ENCODE data around the gene ZNF837. TPM values are rescaled to one million over a fixed set of nuclear protein-coding genes. Genes with fewer than 3 reads are reported as not detected.

ZNF837 gene
- total and polyA plus RNA-seq, 2 of the 4 experiments (the other 2 are of a cell fraction) = 0.54 to 1.2 TPM

GRCh38 chr19:58356766-58357480, 23.9 kb downstream of the ZNF837 start:
- Histone ChIP-seq H3K14ac (replicated peaks; ENCODE audit: low read depth, low read length) (no peak overlapping the region), H3K27me3 (ENCODE audit: control insufficient read depth, insufficient read depth, low read length) (peaks cover 10% of the 10 kb centered on the region), H4K5ac (ENCODE audit: low read depth, low read length) (no peak overlapping the region), H3K23ac (ENCODE audit: low read depth, low read length) (no peak overlapping the region), H3K4ac (ENCODE audit: low read depth, low read length) (no peak overlapping the region), H3K4me2 (ENCODE audit: low read depth, low read length) (peak overlapping the region; percentile 86), H4K91ac (ENCODE audit: insufficient read depth, low read depth, low read length) (no peak overlapping the region), H3K4me1 (ENCODE audit: control insufficient read depth, insufficient read depth, low read length) (peaks cover 10% of the 10 kb centered on the region), H3K27ac (ENCODE audit: insufficient read depth, low read length) (no peak overlapping the region), H2BK5ac (ENCODE audit: low read depth, low read length, poor library complexity, severe bottlenecking) (no peak overlapping the region), H3K4me3 (ENCODE audit: insufficient read depth, low read depth, low read length) (peak overlapping the region; percentile 23; the same call in 1 of the 2 replicates), H3K9me1 (ENCODE audit: insufficient read depth, low read length) (peaks cover 7% of the 10 kb centered on the region), H2BK20ac (ENCODE audit: low read depth, low read length) (no peak overlapping the region), H2AK9ac (replicated peaks; ENCODE audit: low read depth, low read length, poor library complexity) (peak overlapping the region; percentile 3), H2BK120ac (ENCODE audit: low read depth, low read length) (no peak overlapping the region), H4K8ac (ENCODE audit: low read depth in 2 of 2, low read length in 2 of 2) (no peak overlapping the region), H3K9me3 (ENCODE audit: control insufficient read depth, insufficient read depth, low read length) (no peaks in the 10 kb centered on the region), H4K20me1 (ENCODE audit: insufficient read depth, low read length) (peaks cover 8% of the 10 kb centered on the region; the same call in 1 of the 2 replicates), H3K9ac (ENCODE audit: low read depth, low read length) (no peak overlapping the region), H2AFZ (replicated peaks; ENCODE audit: low read length, poor library complexity) (peak overlapping the region; percentile 75), H3K79me1 (ENCODE audit: low read depth in 1 of 2, low read length in 2 of 2) (peaks cover 0 to 12% of the 10 kb centered on the region in 2 experiments; a peak in 3 of 4 replicates), H3K56ac (ENCODE audit: extremely low read depth, insufficient read depth, low read length) (no peak overlapping the region), H2AK5ac (ENCODE audit: low read depth, low read length) (no peak overlapping the region), H2BK15ac (ENCODE audit: low read depth, low read length) (no peak overlapping the region), H3K18ac (ENCODE audit: low read depth, low read length) (no peak overlapping the region), H3K36me3 (ENCODE audit: control insufficient read depth, insufficient read depth, low read length) (peaks cover 5% of the 10 kb centered on the region; the same call in 1 of the 2 replicates)
- TF ChIP-seq MAFK (IDR thresholded peaks at IDR 0.05; ENCODE audit: low read depth, low read length) (no peak), BHLHE40 (IDR thresholded peaks at IDR 0.05; ENCODE audit: low read depth, low read length) (no peak), RAD21 (IDR thresholded peaks at IDR 0.05; ENCODE audit: low read length) (no peak), CHD1 (IDR thresholded peaks at IDR 0.05; ENCODE audit: low read depth, low read length) (no peak), SMC3 (IDR thresholded peaks at IDR 0.05; ENCODE audit: low read depth, low read length) (no peak)
- TF ChIP-seq, protein P1, sequence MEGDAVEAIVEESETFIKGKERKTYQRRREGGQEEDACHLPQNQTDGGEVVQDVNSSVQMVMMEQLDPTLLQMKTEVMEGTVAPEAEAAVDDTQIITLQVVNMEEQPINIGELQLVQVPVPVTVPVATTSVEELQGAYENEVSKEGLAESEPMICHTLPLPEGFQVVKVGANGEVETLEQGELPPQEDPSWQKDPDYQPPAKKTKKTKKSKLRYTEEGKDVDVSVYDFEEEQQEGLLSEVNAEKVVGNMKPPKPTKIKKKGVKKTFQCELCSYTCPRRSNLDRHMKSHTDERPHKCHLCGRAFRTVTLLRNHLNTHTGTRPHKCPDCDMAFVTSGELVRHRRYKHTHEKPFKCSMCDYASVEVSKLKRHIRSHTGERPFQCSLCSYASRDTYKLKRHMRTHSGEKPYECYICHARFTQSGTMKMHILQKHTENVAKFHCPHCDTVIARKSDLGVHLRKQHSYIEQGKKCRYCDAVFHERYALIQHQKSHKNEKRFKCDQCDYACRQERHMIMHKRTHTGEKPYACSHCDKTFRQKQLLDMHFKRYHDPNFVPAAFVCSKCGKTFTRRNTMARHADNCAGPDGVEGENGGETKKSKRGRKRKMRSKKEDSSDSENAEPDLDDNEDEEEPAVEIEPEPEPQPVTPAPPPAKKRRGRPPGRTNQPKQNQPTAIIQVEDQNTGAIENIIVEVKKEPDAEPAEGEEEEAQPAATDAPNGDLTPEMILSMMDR (conservative IDR thresholded peaks at IDR 0.05; ENCODE audit: low read depth, low read length) = no peak
- ChIA-PET CTCF (no interaction called here), POLR2A (ENCODE audit: unreplicated experiment) (no interaction called here)
- ATAC-seq (ENCODE audit: low read depth) = peak; percentile 24
- WGBS, 2 experiments (ENCODE audit: extremely low coverage in 2 of 2, insufficient read length in 1 of 2) = 38% methylated on average over 59 of the region's 75 CpGs; no CpG with 5 or more reads in 1 of the 2 experiments
- no peak for DNase-seq
- dilution Hi-C loops (cut with HindIII; ENCODE audit: low sequenced_read_pairs, unreplicated experiment) = no loop called here
- intact Hi-C loops (cut with micrococcal nuclease) = no loop called here
- no TSS peak for BruUV-seq (replicated peaks)
- in situ Hi-C loops (cut with MboI; ENCODE audit: low sequenced_read_pairs) = no loop called here

Data from IMR-90 (cell line).